Measurements from ENCODE around the gene WDR13. TPM values are rescaled to one million over a fixed set of nuclear protein-coding genes. Genes with fewer than 3 reads are reported as not detected.

WDR13 gene
- polyA plus RNA-seq, 1 donor (not counting 4 experiments of a cell fraction or from before 2014, with no cell fraction given) = 32.8 TPM

- Histone ChIP-seq H3K9me3 (ENCODE audit: control insufficient read depth, low read depth, low read length) (no peaks in the 10 kb centered on the region), H4K20me1 (ENCODE audit: control insufficient read depth, extremely low read depth, insufficient read depth, low read length) (no peaks in the 10 kb centered on the region), H3K79me2 (ENCODE audit: control insufficient read depth, insufficient read depth, low read length) (peaks cover 20% of the 10 kb centered on the region), H2AFZ (ENCODE audit: control insufficient read depth, low read length) (no peak overlapping the region), H3K27ac (ENCODE audit: control insufficient read depth, insufficient read depth, low read length) (no peak overlapping the region), H3K4me1 (ENCODE audit: control insufficient read depth, extremely low read depth, insufficient read depth, low read length) (peaks cover 27% of the 10 kb centered on the region), H3K4me2 (ENCODE audit: control insufficient read depth, extremely low read depth, insufficient read depth, low read depth, low read length) (no peak overlapping the region), H3K27me3 (ENCODE audit: control insufficient read depth, extremely low read depth, insufficient read depth, low read length) (no peaks in the 10 kb centered on the region), H3K36me3 (ENCODE audit: control insufficient read depth in 2 of 2, extremely low read depth in 1 of 2, insufficient read depth in 2 of 2, low read length in 2 of 2) (peaks cover 6 to 16% of the 10 kb centered on the region in 2 experiments), H3K9me1 (ENCODE audit: control insufficient read depth, extremely low read depth, insufficient read depth, low read length) (no peaks in the 10 kb centered on the region), H3K4me3 (ENCODE audit: control insufficient read depth in 2 of 3, extremely low read depth in 1 of 3, insufficient read depth in 2 of 3, low read depth in 1 of 3, low read length in 3 of 3) (no peak overlapping the region), H3K9ac (ENCODE audit: control insufficient read depth, extremely low read depth, insufficient read depth, low read length) (no peak overlapping the region)
- no peak for TF ChIP-seq CTCF (optimal IDR thresholded peaks at IDR 0.05 in 1 of 3, IDR thresholded peaks at IDR 0.05 in 1 of 3, conservative IDR thresholded peaks at IDR 0.05 in 1 of 3; ENCODE audit: extremely low read depth in 1 of 3, insufficient read depth in 2 of 3, low read length in 3 of 3)
- no peak for TF ChIP-seq EZH2 (IDR thresholded peaks at IDR 0.05; ENCODE audit: low read length)
- dilution Hi-C loops (cut with MboI; ENCODE audit: extremely low pct_ligation_motif_present, low sequenced_read_pairs) = no loop called here
- FAIRE-seq = no peak
- no peak for DNase-seq (ENCODE audit: low read depth, low spot score)
Observed at GRCh38 chrX:48579259-48579658, 18.0 kb upstream of the WDR13 start.

GRCh38 chrX:48580662-48581061, 16.6 kb upstream of the WDR13 start:
- Histone ChIP-seq H3K27ac (ENCODE audit: control insufficient read depth, insufficient read depth, low read length) (no peak overlapping the region), H3K9me3 (ENCODE audit: control insufficient read depth, low read depth, low read length) (no peaks in the 10 kb centered on the region), H3K36me3 (ENCODE audit: control insufficient read depth in 2 of 2, extremely low read depth in 1 of 2, insufficient read depth in 2 of 2, low read length in 2 of 2) (peaks cover 5 to 13% of the 10 kb centered on the region in 2 experiments), H3K4me1 (ENCODE audit: control insufficient read depth, extremely low read depth, insufficient read depth, low read length) (peaks cover 25% of the 10 kb centered on the region), H3K27me3 (ENCODE audit: control insufficient read depth, extremely low read depth, insufficient read depth, low read length) (no peaks in the 10 kb centered on the region), H3K4me3 (ENCODE audit: control insufficient read depth in 2 of 3, extremely low read depth in 1 of 3, insufficient read depth in 2 of 3, low read depth in 1 of 3, low read length in 3 of 3) (no peak overlapping the region), H3K9me1 (ENCODE audit: control insufficient read depth, extremely low read depth, insufficient read depth, low read length) (no peaks in the 10 kb centered on the region), H3K9ac (ENCODE audit: control insufficient read depth, extremely low read depth, insufficient read depth, low read length) (no peak overlapping the region), H3K79me2 (ENCODE audit: control insufficient read depth, insufficient read depth, low read length) (peaks cover 10% of the 10 kb centered on the region), H3K4me2 (ENCODE audit: control insufficient read depth, extremely low read depth, insufficient read depth, low read depth, low read length) (no peak overlapping the region), H2AFZ (ENCODE audit: control insufficient read depth, low read length) (no peak overlapping the region), H4K20me1 (ENCODE audit: control insufficient read depth, extremely low read depth, insufficient read depth, low read length) (no peaks in the 10 kb centered on the region)
- DNase-seq (ENCODE audit: low read depth, low spot score) (no peak), FAIRE-seq (no peak)
- TF ChIP-seq EZH2 (IDR thresholded peaks at IDR 0.05; ENCODE audit: low read length) (no peak), CTCF (optimal IDR thresholded peaks at IDR 0.05 in 1 of 3, IDR thresholded peaks at IDR 0.05 in 1 of 3, conservative IDR thresholded peaks at IDR 0.05 in 1 of 3; ENCODE audit: extremely low read depth in 1 of 3, insufficient read depth in 2 of 3, low read length in 3 of 3) (no peak)
- dilution Hi-C loops (cut with MboI; ENCODE audit: extremely low pct_ligation_motif_present, low sequenced_read_pairs) = no loop called here

Data from keratinocyte (primary cell).